K562 (cell line): ENCODE results near the gene VPS26A. TPM values are rescaled to one million over a fixed set of nuclear protein-coding genes. Genes with fewer than 3 reads are reported as not detected.

ENCODE experiments used
- ATF3 ChIP-seq, 2 experiments: fragments of 450-650 bp in 1 of 2; sonication (generic) in 1 of 2; formaldehyde crosslinking in 1 of 2; IDR thresholded peaks in 1 of 2; conservative IDR thresholded peaks in 1 of 2; 2 replicates each; pipeline versions ENCODE4 v1.6.1 to v1.8.1; 2016 to 2023; ENCODE audit warnings: mild to moderate bottlenecking in 2 of 2, moderate library complexity in 2 of 2, inconsistent platforms in 1 of 2, missing genetic modification reagents in 1 of 2
- E2F6 ChIP-seq, 2 experiments: IDR thresholded peaks; 2 replicates each; pipeline ENCODE4 v1.6.1; 2011; ENCODE audit warnings: borderline replicate concordance in 1 of 2, control low read depth in 1 of 2, low read depth in 1 of 2, low read length in 1 of 2, mild to moderate bottlenecking in 1 of 2, mixed read lengths in 1 of 2, moderate library complexity in 1 of 2; ENCODE audit not compliant: insufficient read depth in 1 of 2, insufficient read length in 1 of 2, poor library complexity in 1 of 2, severe bottlenecking in 1 of 2; ENCODE audit errors: extremely low read depth in 1 of 2
- IRF2 ChIP-seq: sonication (generic); formaldehyde crosslinking; IDR thresholded peaks from 2 replicates; pipeline ENCODE4 v1.8.1; 2022; ENCODE audit warnings: mild to moderate bottlenecking, missing genetic modification reagents
- KDM4B ChIP-seq, 2 experiments: fragments of 450-650 bp in 1 of 2; sonication (generic) in 1 of 2; IDR thresholded peaks; 2 replicates each; pipeline ENCODE4 v1.6.1; 2016 to 2017; ENCODE audit warnings: borderline replicate concordance in 2 of 2, antibody characterized with exemption in 1 of 2, low read depth in 1 of 2, mild to moderate bottlenecking in 1 of 2
- KLF6 ChIP-seq: fragments of 250-450 bp; sonication (Bioruptor Pico); IDR thresholded peaks from 2 replicates; pipeline ENCODE4 v1.4.0; 2020; ENCODE audit warnings: mild to moderate bottlenecking, moderate library complexity, borderline replicate concordance
- NR4A1 ChIP-seq, 2 experiments: fragments of 250-450 bp in 1 of 2; fragments of 450-650 bp in 1 of 2; sonication (Bioruptor Pico) in 1 of 2; IDR thresholded peaks; 2 replicates each; pipeline versions ENCODE4 v1.4.0 to v1.6.1; 2016 to 2020; ENCODE audit warnings: mild to moderate bottlenecking in 2 of 2, missing compliant biosample characterization in 1 of 2, missing genetic modification characterization in 1 of 2, moderate library complexity in 1 of 2
- NRF1 ChIP-seq, 2 experiments: fragments of 450-650 bp; IDR thresholded peaks in 1 of 2; conservative IDR thresholded peaks in 1 of 2; 2 replicates each; pipeline ENCODE4 v1.6.1; 2014; ENCODE audit warnings: mild to moderate bottlenecking in 2 of 2
- PHB ChIP-seq: fragments of 250-450 bp; sonication (Bioruptor Pico); IDR thresholded peaks from 2 replicates; pipeline ENCODE4 v1.5.0; 2021
- TRIM28 ChIP-seq: fragments of 450-650 bp; IDR thresholded peaks from 2 replicates; pipeline ENCODE4 v1.6.1; 2017
- XRCC5 ChIP-seq: fragments of 200-400 bp; formaldehyde crosslinking; IDR thresholded peaks from 2 replicates; pipeline ENCODE4 v1.6.1; 2017; ENCODE audit warnings: low read depth, mild to moderate bottlenecking, low read length
- ZBTB11 ChIP-seq, 3 experiments: fragments of 200-800 bp in 1 of 3; fragments of 250-450 bp in 1 of 3; fragments of 450-650 bp in 1 of 3; sonication (Bioruptor Pico) in 1 of 3; sonication (Bioruptor generic) in 1 of 3; formaldehyde crosslinking in 1 of 3; IDR thresholded peaks; 2 replicates each; pipeline versions ENCODE4 v1.6.1 to v1.8.0; 2016 to 2022; ENCODE audit warnings: mild to moderate bottlenecking in 2 of 3, missing genetic modification characterization in 2 of 3, missing compliant biosample characterization in 1 of 3, moderate library complexity in 1 of 3
- ZNF644 ChIP-seq: fragments of 200-800 bp; sonication (Bioruptor generic); IDR thresholded peaks from 2 replicates; pipeline ENCODE4 v1.6.1; 2016; ENCODE audit warnings: low read depth, missing genetic modification characterization, missing compliant biosample characterization
- ZNF717 ChIP-seq: fragments of 250-450 bp; sonication (Bioruptor Pico); IDR thresholded peaks from 2 replicates; pipeline ENCODE4 v1.5.0; 2021
- polyA plus RNA-seq, 8 experiments: library from polyadenylated mRNA; depleted of rRNA in 4 of 8; stranded (reverse) in 5 of 8; unstranded in 3 of 8; fragments of >200 nt; fragmentation: Nextera tagmentation in 2 of 8; fragmentation: Illumina TruSeq in 1 of 8; extraction: Ambion mirVana in 2 of 8; extraction: Trizol in 1 of 8; gene quantifications; 2 replicates each; pipeline versions ENCODE4 v1.2.1 to v1.2.3, GENCODE V29; 2011 to 2014; ENCODE audit warnings: inconsistent platforms in 1 of 8, missing spikeins in 1 of 8
- total RNA-seq, 7 experiments: library from RNA; depleted of rRNA in 6 of 7; stranded (reverse); fragments of >200 nt in 6 of 7; fragmentation: Illumina TruSeq in 2 of 7; extraction: Trizol in 2 of 7; gene quantifications; 2 replicates each; pipeline versions ENCODE4 v1.2.1 to v1.2.3, GENCODE V29; 2011 to 2021; ENCODE audit warnings: low replicate concordance in 1 of 7
- TF ChIP-seq, protein P1 (sequence below): IDR thresholded peaks from 2 replicates; pipeline ENCODE4 v1.6.1; 2011; ENCODE audit warnings: borderline replicate concordance, low read depth, mild to moderate bottlenecking, moderate library complexity, low read length; ENCODE audit not compliant: insufficient read depth, poor library complexity, severe bottlenecking
- TF ChIP-seq, protein P2 (sequence below): fragments of 200-800 bp; sonication (Bioruptor generic); IDR thresholded peaks from 2 replicates; pipeline ENCODE4 v1.6.1; 2017; ENCODE audit warnings: missing genetic modification characterization, missing compliant biosample characterization

Gene VPS26A
- total and polyA plus RNA-seq, 9 of the 15 experiments (the other 6 are each of a cell fraction or from before 2014, with no cell fraction given) = 47.1 to 137 (median 69.3) TPM

- TF ChIP-seq NRF1 (conservative IDR thresholded peaks at IDR 0.05 in 1 of 2, IDR thresholded peaks at IDR 0.05 in 1 of 2) (peak in 1 of 2 experiments; percentile 18; a peak in 2 of 4 replicates), IRF2 (CRISPR knock-in tag) (no peak), ATF3 (IDR thresholded peaks at IDR 0.05) (no peak), ATF3 (CRISPR knock-in tag; conservative IDR thresholded peaks at IDR 0.05) (peak; percentile 25; the same call in 1 of the 2 replicates), ZNF644 (tag) (0 out of 2 replicates have a peak, but pooled peaks have one; percentile 45), PHB (CRISPR knock-in tag) (peak; percentile 75; the same call in 1 of the 2 replicates), KDM4B (IDR thresholded peaks at IDR 0.05; ENCODE audit: borderline replicate concordance in 2 of 2, low read depth in 1 of 2) (0 out of 4 replicates have a peak, but pooled peaks of 1 of the 2 experiments have one; percentile 1), ZBTB11 (CRISPR knock-in tag; IDR thresholded peaks at IDR 0.05) (peak in 1 of 3 experiments; percentile 23; a peak in 1 of 6 replicates), ZNF717 (CRISPR knock-in tag) (no peak), NR4A1 (CRISPR knock-in tag; IDR thresholded peaks at IDR 0.05) (no peak), NR4A1 (tag; IDR thresholded peaks at IDR 0.05) (no peak; the same call in 1 of the 2 replicates), TRIM28 (peak; percentile 65; the same call in 1 of the 2 replicates), KLF6 (peak; percentile 49; the same call in 1 of the 2 replicates), E2F6 (IDR thresholded peaks at IDR 0.05; ENCODE audit: borderline replicate concordance in 1 of 2, extremely low read depth in 1 of 2, insufficient read depth in 1 of 2, insufficient read length in 1 of 2, low read depth in 1 of 2, low read length in 1 of 2, poor library complexity in 1 of 2, severe bottlenecking in 1 of 2) (peak in 1 of 2 experiments; percentile 57), XRCC5 (0 out of 2 replicates have a peak, but pooled peaks have one; percentile 16)
- TF ChIP-seq, protein P1, sequence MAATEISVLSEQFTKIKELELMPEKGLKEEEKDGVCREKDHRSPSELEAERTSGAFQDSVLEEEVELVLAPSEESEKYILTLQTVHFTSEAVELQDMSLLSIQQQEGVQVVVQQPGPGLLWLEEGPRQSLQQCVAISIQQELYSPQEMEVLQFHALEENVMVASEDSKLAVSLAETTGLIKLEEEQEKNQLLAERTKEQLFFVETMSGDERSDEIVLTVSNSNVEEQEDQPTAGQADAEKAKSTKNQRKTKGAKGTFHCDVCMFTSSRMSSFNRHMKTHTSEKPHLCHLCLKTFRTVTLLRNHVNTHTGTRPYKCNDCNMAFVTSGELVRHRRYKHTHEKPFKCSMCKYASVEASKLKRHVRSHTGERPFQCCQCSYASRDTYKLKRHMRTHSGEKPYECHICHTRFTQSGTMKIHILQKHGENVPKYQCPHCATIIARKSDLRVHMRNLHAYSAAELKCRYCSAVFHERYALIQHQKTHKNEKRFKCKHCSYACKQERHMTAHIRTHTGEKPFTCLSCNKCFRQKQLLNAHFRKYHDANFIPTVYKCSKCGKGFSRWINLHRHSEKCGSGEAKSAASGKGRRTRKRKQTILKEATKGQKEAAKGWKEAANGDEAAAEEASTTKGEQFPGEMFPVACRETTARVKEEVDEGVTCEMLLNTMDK = peak; percentile 67
- TF ChIP-seq, protein P2, sequence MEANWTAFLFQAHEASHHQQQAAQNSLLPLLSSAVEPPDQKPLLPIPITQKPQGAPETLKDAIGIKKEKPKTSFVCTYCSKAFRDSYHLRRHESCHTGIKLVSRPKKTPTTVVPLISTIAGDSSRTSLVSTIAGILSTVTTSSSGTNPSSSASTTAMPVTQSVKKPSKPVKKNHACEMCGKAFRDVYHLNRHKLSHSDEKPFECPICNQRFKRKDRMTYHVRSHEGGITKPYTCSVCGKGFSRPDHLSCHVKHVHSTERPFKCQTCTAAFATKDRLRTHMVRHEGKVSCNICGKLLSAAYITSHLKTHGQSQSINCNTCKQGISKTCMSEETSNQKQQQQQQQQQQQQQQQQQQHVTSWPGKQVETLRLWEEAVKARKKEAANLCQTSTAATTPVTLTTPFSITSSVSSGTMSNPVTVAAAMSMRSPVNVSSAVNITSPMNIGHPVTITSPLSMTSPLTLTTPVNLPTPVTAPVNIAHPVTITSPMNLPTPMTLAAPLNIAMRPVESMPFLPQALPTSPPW (CRISPR knock-in tag) = no peak
These were observed 652 bp upstream of the VPS26A start (continued) for GRCh38 chr10:69123306-69123746.
